B cell (primary cell): ENCODE results near the gene STC2. TPM values are rescaled to one million over a fixed set of nuclear protein-coding genes. Genes with fewer than 3 reads are reported as not detected.

Experiments
- ATAC-seq: fragments of 200-7000 bp; cut with Tn5 transposase; one replicate; pipeline ENCODE4 v1.10.0; 2021; ENCODE audit warnings: low read depth, mild to moderate bottlenecking, moderate number of reproducible peaks, moderate library complexity
- CTCF ChIA-PET: fragments of 350-600 bp; sonication (Branson Sonifier 250); formaldehyde crosslinking; loops from one replicate; lab custom pipeline; 2021; ENCODE audit warnings: antibody characterized with exemption, inconsistent platforms; lab: Charles Lee
- POLR2A ChIA-PET: fragments of 350-600 bp; sonication (Branson Sonifier 250); formaldehyde crosslinking; loops from one replicate; lab custom pipeline; 2021; ENCODE audit warnings: antibody characterized with exemption; lab: Charles Lee
- DNase-seq: peaks from one replicate; pipeline ENCODE4 v3.0.0; 2013
- H2AFZ ChIP-seq: 2 replicates; pipeline ENCODE4 v1.6.1; 2012; ENCODE audit warnings: mild to moderate bottlenecking, low read depth, low read length; ENCODE audit not compliant: insufficient read depth, poor library complexity, severe bottlenecking
- H3K27ac ChIP-seq, 2 donors: 1 replicate in 1 of 2; 2 replicates in 1 of 2; pipeline ENCODE4 v1.5.1; 2012 to 2013; ENCODE audit warnings: low read length in 2 of 2, mild to moderate bottlenecking in 2 of 2, moderate library complexity in 1 of 2
- H3K27me3 ChIP-seq, 4 experiments: fragments of 200-600 bp in 1 of 4; sonication (generic) in 1 of 4; replicated peaks in 1 of 4; 1 replicate in 2 of 4; 2 replicates in 2 of 4; pipeline versions ENCODE4 v1.6.1 to v1.7.0; 2013 to 2016; ENCODE audit warnings: low read length in 3 of 4, mild to moderate bottlenecking in 2 of 4, mixed read lengths in 1 of 4, moderate library complexity in 1 of 4; ENCODE audit not compliant: insufficient read depth in 4 of 4, control insufficient read depth in 3 of 4; ENCODE audit errors: control extremely low read depth in 1 of 4
- H3K36me3 ChIP-seq, 2 experiments: replicated peaks in 1 of 2; 1 replicate in 1 of 2; 2 replicates in 1 of 2; pipeline versions ENCODE4 v1.6.1 to v1.7.1; 2013; ENCODE audit warnings: low read length in 1 of 2; ENCODE audit not compliant: insufficient read depth in 2 of 2, control insufficient read depth in 1 of 2; ENCODE audit errors: control extremely low read depth in 1 of 2, extremely low read depth in 1 of 2
- H3K4me1 ChIP-seq, 2 donors: fragments of 200-600 bp in 1 of 2; sonication (generic) in 1 of 2; 1 replicate in 1 of 2; 2 replicates in 1 of 2; pipeline versions ENCODE4 v1.5.1 to v1.6.1; 2013 to 2017; ENCODE audit warnings: low read length in 2 of 2; ENCODE audit not compliant: control insufficient read depth in 2 of 2, insufficient read depth in 2 of 2
- H3K4me2 ChIP-seq: replicated peaks from 2 replicates; pipeline ENCODE3; 2012; ENCODE audit warnings: mild to moderate bottlenecking, low read depth, low read length; ENCODE audit not compliant: poor library complexity, severe bottlenecking
- H3K4me3 ChIP-seq, 5 experiments: fragments of 200-600 bp in 1 of 5; sonication (generic) in 1 of 5; 1 replicate in 3 of 5; 2 replicates in 2 of 5; pipeline versions ENCODE4 v1.5.1 to v1.7.0; 2011 to 2016; ENCODE audit warnings: low read length in 4 of 5, mild to moderate bottlenecking in 4 of 5, low read depth in 2 of 5, control low read depth in 1 of 5, moderate library complexity in 1 of 5; ENCODE audit not compliant: insufficient read depth in 1 of 5; ENCODE audit errors: control extremely low read depth in 1 of 5, extremely low read depth in 1 of 5
- H3K79me2 ChIP-seq: fragments of 200-600 bp; sonication (generic); one replicate; pipeline ENCODE4 v1.6.0; 2016; ENCODE audit warnings: low read length; ENCODE audit not compliant: control insufficient read depth, insufficient read depth
- H3K9ac ChIP-seq: fragments of 200-600 bp; sonication (generic); 2 replicates; pipeline ENCODE4 v1.6.1; 2017; ENCODE audit warnings: mild to moderate bottlenecking, low read length, moderate library complexity
- H3K9me3 ChIP-seq, 3 donors: one replicate each; pipeline versions ENCODE4 v1.6.1 to v1.7.1; 2013; ENCODE audit warnings: low read length in 2 of 3; ENCODE audit not compliant: control insufficient read depth in 2 of 3, insufficient read depth in 1 of 3; ENCODE audit errors: control extremely low read depth in 1 of 3
- H4K20me1 ChIP-seq: 2 replicates; pipeline ENCODE4 v1.6.0; 2012; ENCODE audit warnings: mild to moderate bottlenecking, low read length; ENCODE audit not compliant: insufficient read depth, control insufficient read depth, poor library complexity, severe bottlenecking
- H3K27ac Mint-ChIP-seq: one replicate; pipeline ENCODE4 v1.8.0; 2021; ENCODE audit warnings: mixed read lengths
- H3K27me3 Mint-ChIP-seq: one replicate; pipeline ENCODE4 v1.8.0; 2021; ENCODE audit warnings: mixed read lengths
- H3K4me1 Mint-ChIP-seq: one replicate; pipeline ENCODE4 v1.8.0; 2021; ENCODE audit warnings: mixed read lengths
- H3K4me3 Mint-ChIP-seq: one replicate; pipeline ENCODE4 v1.8.0; 2021; ENCODE audit warnings: mixed read lengths
- H3K9me3 Mint-ChIP-seq: one replicate; pipeline ENCODE4 v1.8.0; 2022; ENCODE audit warnings: mixed read lengths; ENCODE audit not compliant: insufficient read depth
- EZH2 ChIP-seq: IDR thresholded peaks from 2 replicates; pipeline ENCODE4 v1.6.1; 2012; ENCODE audit warnings: borderline replicate concordance, low read depth, mild to moderate bottlenecking, moderate library complexity, low read length; ENCODE audit not compliant: insufficient read depth, poor library complexity, severe bottlenecking
- WGBS: methylation state at CpG from one replicate; pipeline ENCODE4 v1.1.5; 2013; ENCODE audit warnings: missing lambda C conversion rate; ENCODE audit not compliant: insufficient coverage; 5-methylcytosine and 5-hydroxymethylcytosine counted together
- intact Hi-C: fragments of 100-400 bp; cut with micrococcal nuclease; formaldehyde crosslinking; loops from one replicate; pipeline ENCODE4 v1.10.0; 2022
- polyA plus RNA-seq: library from polyadenylated mRNA; depleted of rRNA; stranded (reverse); fragments of >200 nt; gene quantifications from 2 replicates; pipeline ENCODE4 v1.2.3, GENCODE V29; 2012
- total RNA-seq, 2 donors: library from RNA; stranded (reverse); fragments of 120-200 nt in 1 of 2; gene quantifications; 1 replicate in 1 of 2; 2 replicates in 1 of 2; pipeline versions ENCODE4 v1.2.3 to v1.2.4, GENCODE V29; 2013 to 2022
- TF ChIP-seq, protein P1 (sequence below): fragments of 200-600 bp; IDR thresholded peaks from one replicate; pipeline ENCODE4 v1.8.0; 2022; ENCODE audit warnings: antibody characterized with exemption, mild to moderate bottlenecking

The STC2 gene
- total and polyA plus RNA-seq, 2 donors (not counting 1 experiment from before 2014, with no cell fraction given) = not detected

DNA sequence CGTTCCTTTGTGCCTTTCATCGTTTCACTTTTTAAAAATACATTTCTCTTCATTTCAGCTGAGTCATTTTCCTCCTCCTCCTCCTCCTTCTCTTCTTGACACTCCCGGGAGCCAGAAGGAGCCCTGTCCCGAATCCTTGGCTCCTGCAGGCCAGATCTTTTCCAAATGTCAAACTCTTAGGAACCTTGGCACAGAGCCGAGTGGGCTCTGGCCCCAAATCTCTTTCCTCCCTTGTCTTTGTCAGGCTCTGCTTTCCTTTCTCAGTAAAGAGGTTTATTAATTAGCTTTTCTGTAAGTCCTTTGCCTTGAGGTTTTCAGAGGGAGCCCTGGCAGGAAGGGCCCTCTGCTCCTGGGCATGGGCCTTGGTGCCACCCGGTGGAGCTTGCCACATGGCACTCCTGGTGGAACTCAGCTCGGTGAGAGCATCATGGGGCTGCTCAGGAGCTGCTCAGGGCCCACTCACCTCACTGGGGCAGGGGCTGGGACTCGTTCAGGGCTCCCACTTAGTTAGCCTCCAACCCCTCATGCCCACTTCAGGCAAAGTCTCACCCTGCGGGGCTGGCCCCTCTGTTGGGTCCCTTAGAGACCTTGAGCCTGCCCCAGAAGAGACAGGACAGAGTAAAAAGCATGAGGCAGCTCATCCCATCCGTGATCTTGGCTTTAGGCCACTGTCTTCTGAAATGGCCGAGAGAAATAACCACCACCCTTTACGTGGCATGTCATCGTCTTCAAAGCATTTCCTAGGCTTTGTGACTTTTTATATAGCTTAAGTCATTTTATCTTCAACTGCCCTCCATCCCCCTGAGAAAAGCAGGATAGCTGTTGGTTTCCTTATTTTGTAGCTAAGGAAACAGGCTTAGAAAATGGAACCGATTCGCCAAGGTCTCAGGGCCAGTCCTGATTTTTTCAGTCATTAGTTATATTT lies 17.1 kb downstream of the STC2 start:
- no peaks in the 10 kb centered on the region for H4K20me1 ChIP-seq
- Mint-ChIP-seq H3K4me3 (no peak overlapping the region), H3K27me3 (peaks cover 68% of the 10 kb centered on the region), H3K27ac (no peak overlapping the region), H3K9me3 (peaks cover 3% of the 10 kb centered on the region), H3K4me1 (no peaks in the 10 kb centered on the region)
- ChIA-PET CTCF (no interaction called here), POLR2A (no interaction called here)
- TF ChIP-seq, protein P1, sequence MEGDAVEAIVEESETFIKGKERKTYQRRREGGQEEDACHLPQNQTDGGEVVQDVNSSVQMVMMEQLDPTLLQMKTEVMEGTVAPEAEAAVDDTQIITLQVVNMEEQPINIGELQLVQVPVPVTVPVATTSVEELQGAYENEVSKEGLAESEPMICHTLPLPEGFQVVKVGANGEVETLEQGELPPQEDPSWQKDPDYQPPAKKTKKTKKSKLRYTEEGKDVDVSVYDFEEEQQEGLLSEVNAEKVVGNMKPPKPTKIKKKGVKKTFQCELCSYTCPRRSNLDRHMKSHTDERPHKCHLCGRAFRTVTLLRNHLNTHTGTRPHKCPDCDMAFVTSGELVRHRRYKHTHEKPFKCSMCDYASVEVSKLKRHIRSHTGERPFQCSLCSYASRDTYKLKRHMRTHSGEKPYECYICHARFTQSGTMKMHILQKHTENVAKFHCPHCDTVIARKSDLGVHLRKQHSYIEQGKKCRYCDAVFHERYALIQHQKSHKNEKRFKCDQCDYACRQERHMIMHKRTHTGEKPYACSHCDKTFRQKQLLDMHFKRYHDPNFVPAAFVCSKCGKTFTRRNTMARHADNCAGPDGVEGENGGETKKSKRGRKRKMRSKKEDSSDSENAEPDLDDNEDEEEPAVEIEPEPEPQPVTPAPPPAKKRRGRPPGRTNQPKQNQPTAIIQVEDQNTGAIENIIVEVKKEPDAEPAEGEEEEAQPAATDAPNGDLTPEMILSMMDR = no peak
- no peak for TF ChIP-seq EZH2
- H3K4me2 ChIP-seq = no peak overlapping the region
- H3K9ac ChIP-seq = no peak overlapping the region
- no peaks in the 10 kb centered on the region for H3K36me3 ChIP-seq
- H3K4me3 ChIP-seq = no peak overlapping the region
- H3K4me1 ChIP-seq = no peaks in the 10 kb centered on the region
- H3K27me3 ChIP-seq = peaks cover 0 to 8% (median under 1%) of the 10 kb centered on the region in 4 experiments
- intact Hi-C loops = no loop called here
- WGBS = 66% methylated on average over 11 of the region's 15 CpGs
- ATAC-seq = no peak
- peaks cover 0 to 18% (median 6%) of the 10 kb centered on the region in 3 donors for H3K9me3 ChIP-seq
- H2AFZ ChIP-seq = no peak overlapping the region
- DNase-seq = no peak
- no peak overlapping the region for H3K27ac ChIP-seq
- H3K79me2 ChIP-seq = no peaks in the 10 kb centered on the region

DNA sequence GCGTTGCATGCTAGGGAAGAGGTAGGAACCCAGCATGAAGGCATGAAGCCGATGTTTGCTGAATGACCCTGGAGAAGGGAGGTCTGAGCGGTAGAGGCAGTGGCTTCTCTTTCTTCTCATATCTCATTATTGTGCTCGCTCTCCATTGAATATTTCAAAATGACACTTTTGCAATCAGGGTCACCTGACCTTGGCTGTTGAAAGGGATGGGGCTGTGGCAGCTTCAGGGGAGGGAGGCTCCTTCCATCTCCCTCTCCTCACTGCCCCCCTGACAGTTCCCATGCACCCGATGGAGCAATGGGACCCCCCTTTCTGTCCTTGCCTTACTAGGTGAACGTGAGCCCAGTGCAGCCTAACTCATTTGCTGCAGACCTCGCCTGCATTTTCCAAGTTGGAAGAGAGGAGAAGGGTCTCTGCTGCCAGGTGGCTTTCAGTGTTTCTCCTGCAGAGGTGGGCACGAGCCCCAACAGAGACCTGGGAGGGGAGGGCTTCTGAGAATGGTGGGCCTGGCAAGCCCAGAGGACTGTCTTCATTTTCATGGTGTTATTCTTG lies 17.9 kb downstream of the STC2 start:
- H3K27ac ChIP-seq = no peak overlapping the region
- 81% methylated on average over 4 of the region's 8 CpGs for WGBS
- H3K27me3 Mint-ChIP-seq = peaks cover 65% of the 10 kb centered on the region
- no peak overlapping the region for H3K4me3 Mint-ChIP-seq
- ChIA-PET CTCF (no interaction called here), POLR2A (no interaction called here)
- no peak overlapping the region for H3K4me2 ChIP-seq
- intact Hi-C loops = no loop called here
- H3K4me1 ChIP-seq = no peaks in the 10 kb centered on the region
- H2AFZ ChIP-seq = no peak overlapping the region
- no peak overlapping the region for H3K27ac Mint-ChIP-seq
- H3K4me3 ChIP-seq = no peak overlapping the region
- peaks cover 0 to 2% (median under 1%) of the 10 kb centered on the region in 4 experiments for H3K27me3 ChIP-seq
- ATAC-seq (no peak), DNase-seq (no peak)
- H3K9me3 ChIP-seq = peaks cover 0 to 18% (median 6%) of the 10 kb centered on the region in 3 donors
- H3K79me2 ChIP-seq = no peaks in the 10 kb centered on the region
- H3K9ac ChIP-seq = no peak overlapping the region
- H3K9me3 Mint-ChIP-seq = peaks cover 3% of the 10 kb centered on the region
- H4K20me1 ChIP-seq = no peaks in the 10 kb centered on the region
- H3K4me1 Mint-ChIP-seq = no peaks in the 10 kb centered on the region
- no peaks in the 10 kb centered on the region for H3K36me3 ChIP-seq
- TF ChIP-seq, protein P1 = no peak
- no peak for TF ChIP-seq EZH2
